Measurements from ENCODE around the gene RAB15. TPM values are rescaled to one million over a fixed set of nuclear protein-coding genes. Genes with fewer than 3 reads are reported as not detected.
"Not testable (repeated sequence)": the region's sequence is repeated elsewhere in the genome, so short reads cannot be mapped to it uniquely, and the experiment has no call there.

RAB15 gene
- total RNA-seq, 1 donor from 2014 or later, result 71.4 TPM

GRCh38 chr14:64937821-64938193 lies 34.3 kb downstream of the RAB15 start:
- no peak for DNase-seq (ENCODE audit: low spot score)

GRCh38 chr14:64937171-64937820 lies 34.8 kb downstream of the RAB15 start:
- no peak for DNase-seq (ENCODE audit: low spot score)

- DNase-seq (ENCODE audit: low spot score), result no peak
Measured at GRCh38 chr14:64935508-64935907, 36.6 kb downstream of the RAB15 start.

- no peak for DNase-seq (ENCODE audit: low spot score)
Measured at GRCh38 chr14:64934338-64934929, 37.7 kb downstream of the RAB15 start.

GRCh38 chr14:64932231-64932630 lies 39.9 kb downstream of the RAB15 start:
- no peak for DNase-seq (ENCODE audit: low spot score)

- DNase-seq (ENCODE audit: low spot score), result no peak
Measured at GRCh38 chr14:64931123-64931522, 41.0 kb downstream of the RAB15 start.

- no peak for DNase-seq (ENCODE audit: low spot score)
Measured at GRCh38 chr14:64930085-64930843, 41.9 kb downstream of the RAB15 start.

GRCh38 chr14:64929014-64929359 lies 43.1 kb downstream of the RAB15 start:
- no peak for DNase-seq (ENCODE audit: low spot score)

- DNase-seq (ENCODE audit: low spot score), result no peak
Measured at GRCh38 chr14:64928239-64929013, 43.7 kb downstream of the RAB15 start.

GRCh38 chr14:64927031-64927430 lies 45.1 kb downstream of the RAB15 start:
- DNase-seq (ENCODE audit: low spot score), result no peak

- no peak for DNase-seq (ENCODE audit: low spot score)
Measured at GRCh38 chr14:64926398-64926995, 45.6 kb downstream of the RAB15 start.

- DNase-seq (ENCODE audit: low spot score), result no peak
Measured at GRCh38 chr14:64923015-64923414, 49.1 kb downstream of the RAB15 start.

GRCh38 chr14:64920465-64920864 lies 51.7 kb downstream of the RAB15 start:
- no peak for DNase-seq (ENCODE audit: low spot score)

- DNase-seq (ENCODE audit: low spot score), result no peak
Measured at GRCh38 chr14:64919618-64920017, 52.5 kb downstream of the RAB15 start.

GRCh38 chr14:64919215-64919614 lies 52.9 kb downstream of the RAB15 start:
- DNase-seq (ENCODE audit: low spot score), result no peak

- no peak for DNase-seq (ENCODE audit: low spot score)
Measured at GRCh38 chr14:64918216-64918615, 53.9 kb downstream of the RAB15 start.

- DNase-seq (ENCODE audit: low spot score), result no peak
Measured at GRCh38 chr14:64915797-64916196, 56.3 kb downstream of the RAB15 start.

- no peak for DNase-seq (ENCODE audit: low spot score)
Measured at GRCh38 chr14:64915029-64915424, 57.1 kb downstream of the RAB15 start.

GRCh38 chr14:64914237-64915028 lies 57.7 kb downstream of the RAB15 start, which contains the start of gene CHURC1:
Gene CHURC1 (plus strand): TSS chr14:64914455. CDS start chr14:64914496, 41 bp downstream.
- peak; percentile 99 for DNase-seq (ENCODE audit: low spot score)

GRCh38 chr14:64913477-64913876 lies 58.7 kb downstream of the RAB15 start:
- not testable (repeated sequence) for DNase-seq (ENCODE audit: low spot score)

GRCh38 chr14:64912261-64912660 lies 59.9 kb downstream of the RAB15 start:
- no peak for DNase-seq (ENCODE audit: low spot score)

Data from ureter (tissue), 1 donor.